Measurements from ENCODE around the gene PLEKHM1.
A peak's percentile ranks its signal among the peaks of the same experiment; 100 is the strongest.
"Not testable (repeated sequence)": the region's sequence is repeated elsewhere in the genome, so short reads cannot be mapped to it uniquely, and the experiment has no call there.

PLEKHM1 gene

DNA sequence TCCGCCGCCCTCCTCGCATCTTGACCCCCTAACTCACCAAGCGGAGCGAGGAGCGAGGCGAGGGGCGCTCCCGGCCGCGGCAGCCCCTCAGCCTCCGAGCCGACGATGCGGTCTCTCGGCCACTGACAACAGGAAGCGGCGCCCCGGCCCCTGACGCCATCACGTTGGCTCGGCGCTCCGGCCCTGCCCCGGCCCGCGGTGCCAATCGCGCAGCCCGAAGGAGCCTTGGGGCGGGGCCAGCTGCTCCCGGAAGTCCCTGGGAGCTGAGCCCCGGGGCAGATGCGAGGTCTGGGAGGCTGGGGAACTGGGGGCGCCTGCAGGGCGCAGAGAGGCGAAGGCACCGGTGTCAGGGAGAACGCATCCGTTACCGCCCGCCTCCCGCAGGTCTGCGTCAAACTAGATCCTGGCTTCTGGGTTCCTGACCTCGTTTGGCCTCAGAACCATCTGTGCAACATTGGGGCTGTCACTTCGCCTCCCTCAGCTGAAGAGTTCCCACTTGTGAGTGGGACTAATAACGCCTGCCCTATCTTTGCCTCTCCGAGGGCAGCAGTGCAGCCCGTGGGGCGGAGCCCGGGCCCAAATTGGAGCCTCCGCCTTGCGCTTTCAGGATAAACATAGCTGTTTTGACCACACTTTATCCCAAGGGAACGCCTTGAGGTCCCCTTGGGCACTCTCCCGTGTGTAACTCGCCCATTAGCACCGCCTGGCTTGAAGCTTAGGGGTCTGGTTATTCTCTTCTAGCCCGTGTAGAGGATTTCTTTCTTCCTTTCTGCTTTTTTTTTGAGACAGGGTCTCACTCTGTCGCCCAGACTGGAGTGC lies at the start of gene PLEKHM1:
PLEKHM1 (minus strand) TSS at position 107 of the 819 bp plus-strand sequence. CDS start 8,237 bp downstream, outside the sequence.
- peak; percentile 37 for DNase-seq

DNA sequence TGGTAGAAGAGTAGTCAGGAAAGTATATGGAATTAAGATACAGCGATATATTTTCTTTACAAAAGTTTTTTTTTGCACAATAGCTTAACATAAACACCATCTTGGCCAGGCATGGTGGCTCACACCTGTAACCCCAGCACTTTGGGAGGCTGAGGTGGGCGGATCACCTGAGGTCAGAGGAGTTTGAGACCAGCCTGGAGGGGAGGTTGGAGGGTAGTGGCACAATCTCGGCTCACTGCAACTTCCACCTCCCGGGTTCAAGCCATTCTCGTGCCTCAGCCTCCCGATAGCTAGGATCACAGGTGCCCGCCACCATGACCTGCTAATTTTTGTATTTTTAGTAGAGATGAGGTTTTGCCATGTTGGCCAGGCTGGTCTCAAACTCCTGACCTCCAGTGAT lies 47.6 kb upstream of the PLEKHM1 start:
- not testable (repeated sequence) for DNase-seq

DNA sequence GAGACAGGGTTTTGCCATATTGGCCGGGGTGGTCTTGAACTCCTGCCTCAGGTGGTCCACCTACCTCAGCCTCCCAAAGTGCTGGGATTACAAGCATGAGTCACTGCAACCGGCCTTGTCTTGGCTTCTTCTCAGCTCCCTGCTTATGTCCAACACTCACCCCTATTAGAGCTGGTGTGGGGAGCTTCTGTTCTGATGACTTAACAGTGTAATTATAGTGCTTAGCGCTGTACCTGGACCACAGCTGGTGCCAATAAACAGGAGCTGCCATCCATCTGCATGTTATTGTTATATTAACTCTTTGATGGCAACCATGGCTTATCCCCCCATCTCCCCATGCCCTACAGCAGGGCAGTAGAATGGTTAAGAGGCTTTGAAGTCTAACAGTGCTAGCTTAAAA lies 15.6 kb upstream of the PLEKHM1 start:
- DNase-seq = not testable (repeated sequence)

DNA sequence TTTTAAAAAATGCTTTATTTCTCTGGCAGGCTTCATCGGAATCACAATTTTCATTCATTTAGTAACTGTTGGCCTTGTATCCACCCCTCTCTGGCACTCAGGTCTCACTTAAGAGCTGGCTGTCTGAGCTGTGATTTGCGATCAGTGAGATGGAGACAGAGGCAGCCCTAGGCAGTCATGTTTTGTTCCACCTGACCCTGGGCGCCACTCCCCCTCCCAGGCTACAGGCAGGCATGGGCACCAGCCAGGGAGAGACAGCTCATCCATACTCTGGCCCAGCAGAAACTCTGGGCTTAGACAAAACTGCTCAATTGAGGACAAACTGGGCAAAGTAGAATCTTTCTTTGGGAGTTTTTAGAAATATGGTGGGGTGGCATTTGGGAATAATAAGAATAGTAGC lies 14.7 kb upstream of the PLEKHM1 start:
- DNase-seq = not testable (repeated sequence)

DNA sequence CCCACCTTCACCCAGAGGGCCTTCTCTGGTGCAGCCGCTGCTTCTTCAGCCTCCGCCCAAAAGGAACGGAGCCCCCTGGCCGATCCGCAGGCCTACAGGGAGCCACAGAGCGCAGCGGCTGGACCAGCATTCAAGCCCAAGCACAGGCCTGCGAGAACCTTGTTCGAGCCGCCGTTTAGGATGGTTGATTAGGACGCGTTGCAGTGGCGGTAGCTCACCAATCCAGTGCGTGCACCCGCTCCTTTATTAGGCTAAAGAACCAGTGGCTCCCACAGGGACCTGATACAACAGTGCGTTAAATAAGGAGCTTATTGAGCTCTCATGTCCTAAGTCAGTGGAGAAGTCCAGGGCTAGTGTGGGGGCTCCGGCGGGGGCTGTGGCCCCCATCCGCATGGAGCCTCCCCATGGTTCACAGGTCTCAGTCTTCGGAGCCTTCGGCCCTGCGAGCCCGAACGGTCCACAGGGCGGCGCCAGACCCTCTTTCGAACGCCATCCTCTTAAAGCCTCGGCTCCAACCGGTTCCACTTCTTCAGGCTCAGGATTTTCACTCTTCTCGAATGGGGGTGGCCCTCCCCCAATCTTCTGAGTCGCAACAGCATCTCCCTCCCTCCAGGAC lies 10.7 kb upstream of the PLEKHM1 start:
- DNase-seq = not testable (repeated sequence)

DNA sequence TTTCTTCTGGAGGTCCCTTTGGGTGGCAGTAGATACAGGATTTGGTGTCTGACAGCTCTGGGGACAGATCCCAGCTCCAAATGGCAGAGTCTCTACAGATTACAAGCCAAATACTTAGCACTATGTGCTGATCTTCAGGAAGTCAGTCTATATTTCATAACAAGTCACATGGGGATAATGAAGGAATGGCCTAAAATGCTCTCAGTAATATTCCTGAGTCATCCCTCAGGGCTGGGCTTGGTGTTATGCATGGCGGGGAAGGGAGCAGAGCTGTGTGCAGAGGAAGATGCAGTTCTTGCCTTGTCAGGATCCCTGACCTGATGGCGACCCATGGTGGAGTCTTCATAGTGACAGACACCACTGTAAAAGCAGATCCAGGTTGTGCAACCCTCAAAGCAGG lies 10.0 kb upstream of the PLEKHM1 start:
- not testable (repeated sequence) for DNase-seq

DNA sequence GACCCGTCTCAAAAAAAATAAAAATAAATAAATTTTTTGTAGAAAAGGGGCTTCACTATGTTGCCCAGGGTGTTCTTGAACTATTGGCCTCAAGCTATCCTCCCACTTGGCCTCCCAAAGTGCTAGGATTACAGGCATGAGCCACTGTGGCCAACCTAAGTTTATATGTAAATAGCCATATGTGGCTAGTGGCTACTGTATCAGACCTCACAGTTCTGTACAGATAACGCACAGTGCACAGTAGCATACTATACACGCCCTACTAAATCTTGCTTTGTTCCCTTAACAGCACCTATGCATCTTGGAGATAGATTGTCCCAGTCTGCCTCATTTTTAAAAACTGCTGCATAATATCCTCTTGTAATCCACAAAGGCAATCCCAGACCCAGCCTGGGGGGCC lies 8.7 kb upstream of the PLEKHM1 start:
- not testable (repeated sequence) for DNase-seq

DNA sequence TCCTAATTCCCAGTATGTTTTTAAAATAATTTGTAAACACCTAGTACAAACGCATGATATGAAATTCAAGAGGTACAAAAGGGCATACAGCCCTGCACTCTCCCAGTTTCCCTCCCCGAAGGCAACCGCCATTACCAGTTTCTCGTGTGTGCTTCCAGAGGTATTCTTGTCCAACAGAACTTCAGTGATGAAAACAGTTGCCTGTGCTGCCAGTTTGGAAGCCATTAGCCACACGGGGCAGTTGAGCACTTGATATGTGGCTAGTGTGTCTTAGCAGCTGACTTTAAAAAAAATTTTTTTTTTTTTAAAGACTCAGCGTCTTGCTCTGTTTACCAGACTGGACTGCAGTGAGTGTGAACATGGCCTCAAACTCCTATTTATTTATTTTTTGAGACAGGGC lies 7.9 kb upstream of the PLEKHM1 start:
- DNase-seq = not testable (repeated sequence)

DNA sequence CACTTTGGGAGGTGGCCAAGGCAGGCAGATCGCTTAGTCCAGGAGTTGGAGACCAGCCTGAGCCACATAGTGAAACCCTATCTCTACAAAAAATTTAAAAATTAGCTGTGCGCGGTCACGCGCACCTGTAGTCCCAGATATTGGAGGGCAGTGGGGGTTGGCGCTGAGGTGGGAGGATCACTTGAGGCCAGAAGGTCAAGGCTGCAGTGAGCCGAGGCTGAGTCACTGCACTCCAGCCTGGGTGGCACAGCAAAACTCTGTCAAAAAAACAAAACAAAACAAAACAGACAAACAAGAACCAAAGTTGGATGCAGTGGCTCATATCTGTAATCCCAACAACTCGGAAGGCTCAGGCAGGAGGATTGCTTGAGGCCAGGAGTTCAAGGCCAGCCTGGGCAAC lies 6.9 kb upstream of the PLEKHM1 start:
- not testable (repeated sequence) for DNase-seq

DNA sequence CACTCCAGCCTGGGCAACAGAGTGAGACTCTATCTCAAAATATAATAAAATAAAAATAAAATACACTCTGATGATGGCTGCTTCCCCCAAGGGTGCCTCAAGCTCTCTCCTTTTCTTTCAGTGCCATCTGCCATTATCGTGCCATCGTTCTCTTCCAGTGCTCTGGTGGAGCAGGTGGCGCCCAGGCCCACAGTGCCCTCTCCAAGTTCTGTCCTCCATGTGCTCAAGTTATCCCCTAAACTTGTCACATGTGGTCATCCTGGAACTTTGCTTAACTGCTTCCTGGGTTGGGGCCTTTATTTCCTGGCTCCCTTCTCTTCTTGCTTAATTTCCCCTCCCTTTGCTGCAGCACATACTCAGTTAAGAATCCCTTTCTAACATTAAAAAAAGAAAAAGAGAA lies 6.0 kb upstream of the PLEKHM1 start:
- DNase-seq = not testable (repeated sequence)

DNA sequence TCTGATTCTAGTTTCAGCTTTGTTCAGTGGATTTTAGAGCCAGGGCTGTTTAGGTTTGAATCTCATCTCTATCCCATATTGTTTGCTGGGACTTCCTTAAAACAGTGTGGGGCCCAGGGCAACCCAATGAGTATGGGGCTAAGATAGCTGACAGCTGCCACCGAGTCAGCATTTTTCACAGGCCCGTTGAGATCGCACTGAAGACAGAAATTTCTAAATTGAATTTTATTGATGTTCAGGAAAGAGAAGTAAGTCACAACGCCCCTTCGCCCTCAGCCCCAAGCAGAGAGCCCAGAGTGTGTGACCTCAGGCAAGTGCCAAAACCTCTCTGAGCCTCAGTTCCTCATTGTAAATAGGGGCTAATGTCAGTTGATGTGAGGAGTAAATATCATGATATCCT lies 4.0 kb upstream of the PLEKHM1 start:
- DNase-seq = not testable (repeated sequence)

DNA sequence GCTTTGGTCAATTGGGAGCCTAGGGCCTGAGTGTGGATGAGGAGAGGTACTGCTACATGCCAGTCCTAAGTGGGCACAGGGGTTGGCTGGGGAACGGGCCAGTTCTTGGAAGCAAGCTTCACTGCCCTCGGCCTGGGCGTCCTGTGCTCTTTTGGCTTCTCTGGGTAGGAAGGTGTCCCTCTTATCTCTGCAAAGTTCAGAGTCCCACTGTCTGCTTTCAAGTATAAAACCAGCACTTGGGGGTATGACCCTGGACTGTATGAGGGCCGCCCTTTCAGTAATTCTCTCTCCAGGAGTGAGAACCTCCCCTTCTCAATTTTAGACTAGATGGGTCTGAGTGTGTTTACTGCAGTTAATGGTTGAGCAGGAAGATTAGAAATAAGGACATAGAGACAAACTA lies 1.6 kb upstream of the PLEKHM1 start:
- not testable (repeated sequence) for DNase-seq

DNA sequence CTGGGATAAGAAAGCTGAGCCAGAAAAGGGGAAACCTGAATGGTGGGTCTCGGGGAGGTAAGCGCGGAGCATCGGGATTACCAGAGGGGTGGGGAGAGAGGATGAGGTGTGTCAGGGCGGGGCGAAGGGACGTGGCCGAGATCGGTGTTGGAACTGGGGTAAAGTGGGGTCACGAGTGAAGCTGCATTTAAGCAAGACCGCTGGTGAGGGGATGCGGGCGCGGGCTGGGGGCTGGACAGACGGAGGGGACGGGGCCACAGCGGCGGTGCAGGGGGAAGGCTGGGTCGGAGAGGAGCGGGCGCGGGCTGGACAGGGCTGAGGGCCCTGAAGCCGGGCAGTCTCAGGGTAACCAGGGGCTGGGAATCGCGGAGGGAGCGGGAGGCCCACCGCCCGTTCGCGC lies 323 bp downstream of the PLEKHM1 start:
- not testable (repeated sequence) for DNase-seq

DNA sequence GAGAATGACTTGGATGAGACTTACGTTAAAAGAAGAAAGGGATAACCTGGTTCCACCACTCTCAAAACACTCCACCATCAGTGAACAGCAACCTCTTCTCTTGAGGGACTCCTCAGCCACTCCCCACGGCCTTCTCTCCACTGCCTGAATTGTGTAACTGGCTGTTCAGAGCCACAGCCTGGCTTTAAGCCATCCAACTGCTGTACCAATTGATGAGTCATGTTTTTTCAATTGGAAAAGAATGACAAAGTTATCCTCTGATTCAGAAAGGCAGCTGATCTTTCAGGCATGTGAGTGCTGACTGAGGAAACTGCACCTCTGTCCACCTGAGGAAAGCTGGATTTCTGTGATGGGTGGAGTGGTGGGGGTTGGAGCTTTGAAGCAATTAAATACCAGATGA lies 2.8 kb downstream of the PLEKHM1 start:
- DNase-seq = not testable (repeated sequence)

DNA sequence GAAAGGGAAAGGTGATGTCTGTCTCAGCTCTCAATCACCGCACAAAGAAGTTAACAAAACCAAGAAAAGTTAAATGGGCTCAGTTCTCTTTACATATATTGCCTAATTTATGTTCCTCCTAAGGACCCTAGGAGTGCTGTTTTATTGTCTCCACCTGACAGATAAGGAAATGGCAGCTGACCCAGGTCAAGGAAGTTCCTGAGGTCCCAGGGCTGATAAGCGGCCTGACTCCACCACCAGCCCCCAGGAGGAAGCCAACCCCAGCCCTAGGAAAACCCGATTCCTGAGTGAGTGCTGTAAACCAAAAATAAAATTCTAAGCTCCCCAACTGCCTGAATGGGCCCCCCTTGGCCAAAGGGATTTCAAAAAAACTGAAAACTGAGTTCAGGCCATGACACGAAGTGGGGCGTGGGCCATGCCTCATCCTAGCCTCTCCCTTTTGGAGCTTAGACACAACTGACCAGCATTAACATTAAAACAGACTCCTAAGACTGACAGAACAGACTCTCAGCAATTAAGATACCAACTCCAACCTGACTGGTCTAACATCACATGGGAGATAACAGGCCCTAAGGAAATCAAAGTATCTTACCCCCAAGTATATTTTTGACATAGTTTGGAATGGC lies 6.8 kb downstream of the PLEKHM1 start:
- not testable (repeated sequence) for DNase-seq

DNA sequence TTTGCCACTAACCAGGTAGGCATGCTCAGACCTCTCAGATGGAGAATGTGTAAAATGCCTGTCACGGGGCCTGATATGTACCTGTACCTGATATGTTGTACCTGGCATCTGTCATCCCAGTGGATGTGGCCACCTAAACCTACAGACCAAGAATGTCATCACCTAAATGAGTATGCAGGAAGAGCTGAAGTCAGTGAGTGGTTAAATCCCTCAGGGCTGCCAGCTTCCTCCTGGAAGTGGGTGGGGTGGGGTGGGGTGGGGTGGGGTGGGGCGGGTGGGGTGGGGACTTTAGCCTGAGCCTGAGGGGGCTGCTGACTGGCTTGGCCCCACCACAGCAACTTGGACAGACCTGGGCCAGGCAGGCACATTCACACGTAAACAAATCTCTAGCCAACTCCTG lies 7.3 kb downstream of the PLEKHM1 start:
- DNase-seq = not testable (repeated sequence)

DNA sequence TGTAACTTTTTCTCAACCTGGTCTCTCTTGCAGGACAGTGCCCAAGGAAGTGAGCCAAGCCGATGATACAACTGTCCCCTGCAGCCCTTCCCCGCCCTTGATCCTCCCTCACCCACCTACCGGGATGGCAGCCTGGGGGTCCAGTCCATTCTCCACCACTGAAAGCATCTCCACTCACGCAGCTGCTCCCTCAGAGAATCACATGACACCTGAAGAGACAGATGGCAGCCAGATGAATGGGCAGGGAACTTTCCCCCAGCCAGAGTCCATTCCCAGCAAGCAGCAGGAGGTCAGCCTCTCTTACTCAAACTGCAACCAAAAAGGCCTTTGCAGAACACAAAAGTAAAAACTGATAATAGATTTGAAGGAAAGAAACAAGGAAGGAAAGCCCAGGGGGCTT lies 8.2 kb downstream of the PLEKHM1 start:
- not testable (repeated sequence) for DNase-seq

DNA sequence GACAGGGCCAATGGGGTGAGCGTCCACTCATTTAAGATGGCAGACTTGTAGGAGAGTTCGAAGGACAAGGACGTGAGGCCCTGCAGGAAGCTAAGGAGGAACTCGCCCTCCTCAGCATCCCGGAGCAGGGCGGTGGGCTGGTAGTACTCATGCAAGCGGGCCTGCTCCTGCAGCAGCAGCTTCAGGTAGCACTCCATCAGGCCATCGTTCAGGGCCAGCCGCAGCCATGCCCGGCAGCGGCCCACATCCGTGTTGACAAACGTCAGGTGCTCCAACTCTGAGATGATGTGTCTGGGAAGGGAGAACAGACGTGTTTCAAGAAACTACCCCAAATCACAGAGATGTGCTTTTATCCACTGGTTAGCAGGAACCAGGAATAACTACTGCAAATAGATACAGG lies 15.1 kb downstream of the PLEKHM1 start:
- not testable (repeated sequence) for DNase-seq

DNA sequence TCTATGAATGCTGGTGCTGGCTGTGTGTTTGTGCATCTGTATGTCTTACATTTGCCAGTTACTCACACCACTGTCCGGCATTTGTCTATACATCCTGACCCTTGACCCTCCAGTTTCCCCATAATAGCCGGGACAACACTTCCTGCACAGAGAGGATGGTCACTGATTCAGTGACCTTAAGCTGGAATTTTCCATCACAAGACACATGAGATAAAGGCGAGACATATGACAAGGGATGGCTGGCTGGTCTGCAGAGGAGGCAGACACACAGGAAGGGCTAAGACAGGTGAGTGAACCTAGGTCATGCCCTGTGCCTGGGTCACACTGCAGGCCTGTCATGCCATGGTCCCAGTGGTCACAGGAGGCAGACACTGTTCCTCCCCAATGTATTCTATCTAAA lies 18.3 kb downstream of the PLEKHM1 start:
- not testable (repeated sequence) for DNase-seq

DNA sequence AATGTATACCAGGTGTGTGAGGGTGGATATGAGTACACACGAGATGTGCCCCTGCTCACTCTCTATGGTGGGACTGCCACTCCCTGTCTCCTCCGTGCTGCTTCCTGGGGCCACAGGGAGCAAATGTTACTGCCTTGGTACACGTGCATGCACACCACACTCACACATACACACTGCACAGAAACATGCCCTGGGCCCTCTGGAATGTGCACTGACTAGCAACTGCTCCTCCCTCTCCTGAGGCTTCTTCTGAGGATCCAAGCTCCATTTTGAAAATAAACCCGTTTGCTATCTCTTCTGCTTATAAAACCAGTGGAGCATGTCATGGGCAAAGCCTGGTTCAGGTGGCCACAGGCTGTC lies 21.3 kb downstream of the PLEKHM1 start:
- not testable (repeated sequence) for DNase-seq

DNA sequence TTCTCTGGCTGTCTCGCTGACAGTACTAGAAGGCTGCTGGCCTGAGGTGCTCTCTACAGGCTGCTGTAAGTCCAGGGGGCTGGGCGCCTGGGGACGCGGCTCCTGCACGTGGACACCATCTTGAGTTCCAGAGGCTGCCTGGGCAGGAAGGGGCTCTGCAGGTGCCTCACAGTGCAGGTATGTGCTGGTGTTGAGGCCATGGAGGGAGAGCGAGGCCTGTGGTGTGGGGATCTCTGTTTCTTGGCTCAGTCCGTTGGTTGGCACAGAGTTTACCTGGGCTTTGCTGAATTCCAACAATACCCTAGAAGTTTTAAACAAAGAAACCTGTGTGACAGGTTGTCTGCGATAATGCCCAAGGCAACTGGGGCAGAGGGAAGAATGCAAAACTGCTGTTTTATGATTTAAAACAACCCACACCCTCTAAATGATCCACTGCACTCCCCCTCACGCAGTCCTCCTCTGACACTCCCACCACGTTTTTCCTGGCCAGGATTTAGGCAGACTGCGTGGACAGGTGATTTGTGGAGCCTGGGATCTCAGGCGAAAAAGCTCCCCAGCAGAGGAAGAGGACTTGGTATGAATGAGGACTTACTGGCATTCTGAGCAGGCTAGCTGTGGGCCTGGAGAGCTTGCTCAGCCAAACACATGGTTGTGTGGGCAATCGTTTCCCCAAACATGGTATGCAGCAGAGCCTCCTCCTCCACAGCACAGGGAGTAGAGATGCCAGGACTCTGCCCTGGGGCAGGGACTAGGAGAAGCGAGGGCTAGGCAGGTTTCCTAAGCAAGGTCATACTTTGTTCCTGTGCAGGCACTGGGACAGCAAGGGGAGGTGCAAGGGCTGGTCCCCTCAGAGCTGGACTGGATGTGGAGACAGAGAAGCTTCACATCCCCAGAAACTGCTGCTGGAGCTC lies 22.0 kb downstream of the PLEKHM1 start:
- not testable (repeated sequence) for DNase-seq

DNA sequence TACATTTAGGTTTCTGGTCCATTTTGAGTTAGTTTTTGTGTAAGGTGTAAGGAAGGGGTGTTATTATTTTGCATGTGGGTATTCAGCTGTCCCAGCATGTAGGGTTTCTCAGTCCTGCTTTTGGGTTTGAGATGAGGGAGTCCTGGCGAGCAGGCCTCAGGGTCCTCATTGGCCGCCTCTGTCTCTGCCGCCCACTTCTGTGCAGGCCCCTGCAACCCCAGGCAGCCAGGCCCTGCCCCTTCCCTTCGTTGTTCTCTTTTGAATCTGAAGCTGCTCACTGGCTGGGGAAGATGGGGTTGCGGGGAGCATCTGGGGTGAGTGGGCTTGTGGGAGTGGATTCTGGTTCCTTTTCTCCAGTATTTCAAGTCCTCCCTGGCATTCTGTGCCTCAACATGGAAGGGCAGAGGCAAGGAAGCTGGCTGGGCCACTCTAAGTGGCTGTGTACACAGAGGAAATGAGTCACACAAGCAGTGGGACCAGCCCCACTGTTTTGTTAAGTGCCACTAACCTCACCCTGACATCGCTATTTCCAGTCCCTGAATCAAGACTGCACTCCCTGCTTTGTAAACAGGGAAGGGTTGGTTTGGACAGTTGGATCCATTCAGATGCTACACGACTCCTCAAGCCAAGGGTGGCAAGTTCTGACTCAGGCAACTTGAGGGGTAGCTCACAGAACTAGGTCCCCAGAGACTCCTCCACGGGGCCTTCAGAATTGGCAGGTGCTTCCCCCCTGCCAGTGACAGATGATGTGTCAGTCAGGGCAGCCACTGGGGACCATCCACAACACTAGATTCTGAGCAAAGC lies 28.8 kb downstream of the PLEKHM1 start:
- not testable (repeated sequence) for DNase-seq

Measured in NCI-H1092 (cell line).